ENCODE results near the gene RGS12. TPM values are rescaled to one million over a fixed set of nuclear protein-coding genes. Genes with fewer than 3 reads are reported as not detected.
"Not testable (repeated sequence)": the region's sequence is repeated elsewhere in the genome, so short reads cannot be mapped to it uniquely, and the experiment has no call there.

Gene RGS12
- total and polyA plus RNA-seq, 2 experiments from 2014 or later, result 8.0 to 19.0 TPM

GRCh38 chr4:3299976-3300671 lies 7.3 kb downstream of the RGS12 start (continued):
- TF ChIP-seq REST (IDR thresholded peaks at IDR 0.05; ENCODE audit: unreplicated experiment) (no peak), POLR2AphosphoS5 (IDR thresholded peaks at IDR 0.05; ENCODE audit: low read depth) (no peak), ZNF114 (CRISPR knock-in tag; IDR thresholded peaks at IDR 0.05) (no peak), CREB1 (CRISPR knock-in tag; IDR thresholded peaks at IDR 0.05; ENCODE audit: low read depth) (no peak)

GRCh38 chr4:3300882-3301281 lies 8.1 kb downstream of the RGS12 start:
- ATAC-seq; H3K27ac Mint-ChIP-seq; H3K9me3 Mint-ChIP-seq; H3K36me3 ChIP-seq (ENCODE audit: insufficient read depth); H3K4me2 ChIP-seq; H3K4me1 ChIP-seq (ENCODE audit: insufficient read depth); H3K4me3 Mint-ChIP-seq; H4K20me1 ChIP-seq (replicated peaks; ENCODE audit: insufficient read depth); H3K27me3 ChIP-seq (ENCODE audit: insufficient read depth); H3F3A ChIP-seq (replicated peaks; ENCODE audit: low read depth); H3K36me3 Mint-ChIP-seq (ENCODE audit: low read depth); H2AFZ ChIP-seq; H3K27ac ChIP-seq (ENCODE audit: low read depth); DNase-seq (ENCODE audit: low spot score); H3K9me2 ChIP-seq (ENCODE audit: insufficient read depth); H3K4me3 ChIP-seq: not testable (repeated sequence)
- peaks cover 50% of the 10 kb centered on the region for H3K4me1 Mint-ChIP-seq
- peaks cover 44% of the 10 kb centered on the region for H3K79me2 ChIP-seq (replicated peaks; ENCODE audit: insufficient read depth)
- peaks cover 23% of the 10 kb centered on the region for H3K27me3 Mint-ChIP-seq (ENCODE audit: insufficient read depth, low read depth, poor library complexity)

GRCh38 chr4:3301450-3302172 lies 8.8 kb downstream of the RGS12 start:
- DNase-seq (ENCODE audit: low spot score), result no peak
- TF ChIP-seq POLR2AphosphoS5 (IDR thresholded peaks at IDR 0.05; ENCODE audit: low read depth) (no peak), ZNF114 (CRISPR knock-in tag; IDR thresholded peaks at IDR 0.05) (no peak), ETS1 (IDR thresholded peaks at IDR 0.05) (no peak), ZNF331 (CRISPR knock-in tag; IDR thresholded peaks at IDR 0.05; ENCODE audit: low read depth) (no peak), ZNF462 (CRISPR knock-in tag; IDR thresholded peaks at IDR 0.05) (no peak)

More at GRCh38 chr4:3301450-3302172, 8.8 kb downstream of the RGS12 start:
- peaks cover 41% of the 10 kb centered on the region for H3K79me2 ChIP-seq (replicated peaks; ENCODE audit: insufficient read depth)
- peaks cover 6% of the 10 kb centered on the region; the same call in 1 of the 2 replicates for H3K4me1 ChIP-seq (ENCODE audit: insufficient read depth)
- H3K36me3 ChIP-seq (ENCODE audit: insufficient read depth), result no peaks in the 10 kb centered on the region
- no peak overlapping the region for H3K27ac ChIP-seq (ENCODE audit: low read depth)
- H3K9me3 Mint-ChIP-seq, result no peaks in the 10 kb centered on the region
- no peak overlapping the region for H3K4me3 Mint-ChIP-seq
- no peak overlapping the region for H3K4me3 ChIP-seq
- peaks cover 10% of the 10 kb centered on the region; the same call in 1 of the 2 replicates for H4K20me1 ChIP-seq (replicated peaks; ENCODE audit: insufficient read depth)
- ATAC-seq, result no peak
- H3K4me2 ChIP-seq, result no peak overlapping the region
- no peak overlapping the region for H3K27ac Mint-ChIP-seq
- no peaks in the 10 kb centered on the region for H3K9me2 ChIP-seq (ENCODE audit: insufficient read depth)
- no peaks in the 10 kb centered on the region for H3F3A ChIP-seq (replicated peaks; ENCODE audit: low read depth)
- H2AFZ ChIP-seq, result no peak overlapping the region
- no peaks in the 10 kb centered on the region for H3K27me3 ChIP-seq (ENCODE audit: insufficient read depth)
- H3K27me3 Mint-ChIP-seq (ENCODE audit: insufficient read depth, low read depth, poor library complexity), result peaks cover 23% of the 10 kb centered on the region
- peaks cover 53% of the 10 kb centered on the region for H3K4me1 Mint-ChIP-seq
- H3K36me3 Mint-ChIP-seq (ENCODE audit: low read depth), result no peaks in the 10 kb centered on the region

Data from GM23338 (cell line).